Suprapubic skin (tissue), 4 donors: Measurements from ENCODE around the gene CRBN. TPM values are rescaled to one million over a fixed set of nuclear protein-coding genes. Genes with fewer than 3 reads are reported as not detected.

Source experiments
- DNase-seq, 2 donors: peaks; one replicate each; pipeline ENCODE4 v3.0.0-alpha.2; 2019; ENCODE audit warnings: low spot score in 2 of 2
- H3K27ac ChIP-seq: fragments of 200-600 bp; sonication (generic); one replicate; pipeline ENCODE4 v1.5.1; 2019
- H3K27me3 ChIP-seq: fragments of 200-600 bp; sonication (generic); one replicate; pipeline ENCODE4 v1.5.1; 2019
- H3K36me3 ChIP-seq: fragments of 200-600 bp; sonication (generic); one replicate; pipeline ENCODE4 v1.5.1; 2019
- H3K4me1 ChIP-seq: fragments of 200-600 bp; sonication (generic); one replicate; pipeline ENCODE4 v1.5.1; 2019
- H3K4me3 ChIP-seq: fragments of 200-600 bp; sonication (generic); one replicate; pipeline ENCODE4 v1.5.1; 2019; ENCODE audit warnings: mild to moderate bottlenecking
- H3K9me3 ChIP-seq: fragments of 200-600 bp; sonication (generic); one replicate; pipeline ENCODE4 v1.5.1; 2019
- EP300 ChIP-seq: sonication (generic); formaldehyde crosslinking; IDR thresholded peaks from one replicate; pipeline ENCODE4 v1.6.1; 2017; ENCODE audit warnings: antibody characterized with exemption
- POLR2A ChIP-seq, 2 donors: fragments of 450-650 bp; IDR thresholded peaks; one replicate each; pipeline ENCODE4 v1.6.1; 2017; ENCODE audit warnings: antibody characterized with exemption in 2 of 2, mild to moderate bottlenecking in 2 of 2, moderate library complexity in 2 of 2
- POLR2AphosphoS5 ChIP-seq, 3 donors: sonication (generic); formaldehyde crosslinking; IDR thresholded peaks; one replicate each; pipeline ENCODE4 v1.6.1; 2017; ENCODE audit warnings: antibody characterized with exemption in 3 of 3
- WGBS: methylation state at CpG from one replicate; pipeline ENCODE4 v1.1.5; 2018; 5-methylcytosine and 5-hydroxymethylcytosine counted together
- total RNA-seq, 4 donors: library from RNA; depleted of rRNA; stranded (reverse); fragments of >200 nt; gene quantifications; one replicate each; pipeline ENCODE4 v1.1.0, GENCODE V29; 2016
- TF ChIP-seq, protein P1 (sequence below), 2 donors: fragments of 200-600 bp in 1 of 2; fragments of 450-650 bp in 1 of 2; sonication (generic) in 1 of 2; IDR thresholded peaks; one replicate each; pipeline ENCODE4 v1.5.1; 2016 to 2019; ENCODE audit warnings: antibody characterized with exemption in 2 of 2, mild to moderate bottlenecking in 1 of 2, moderate library complexity in 1 of 2

CRBN gene
- total RNA-seq, 4 donors from 2014 or later, result 38.9 to 140 (median 78.1) TPM

DNA sequence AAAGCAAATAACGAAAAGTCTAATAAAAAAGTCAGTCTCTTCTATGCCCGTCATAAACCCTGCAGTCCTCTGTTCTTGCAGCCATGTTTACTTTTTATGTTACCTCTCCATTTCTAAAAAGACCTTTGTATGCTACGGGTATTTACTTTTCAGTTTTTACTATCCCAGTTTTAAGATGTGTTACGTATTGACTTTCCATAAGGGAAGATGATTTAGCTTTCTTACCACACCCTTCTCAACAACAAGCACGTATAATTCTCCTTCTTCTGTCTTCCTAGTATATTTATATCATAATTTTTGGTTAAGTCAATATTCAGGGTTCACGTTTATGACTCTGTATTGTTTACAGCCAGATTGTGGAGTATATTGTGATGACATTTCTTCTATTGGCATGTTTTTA lies 42.0 kb downstream of the CRBN start:
- no peak overlapping the region for H3K4me3 ChIP-seq
- H3K4me1 ChIP-seq, result no peaks in the 10 kb centered on the region
- 90% methylated on average over 6 of the region's 6 CpGs for WGBS
- no peak for DNase-seq
- peaks cover 42% of the 10 kb centered on the region for H3K36me3 ChIP-seq
- TF ChIP-seq, protein P1, sequence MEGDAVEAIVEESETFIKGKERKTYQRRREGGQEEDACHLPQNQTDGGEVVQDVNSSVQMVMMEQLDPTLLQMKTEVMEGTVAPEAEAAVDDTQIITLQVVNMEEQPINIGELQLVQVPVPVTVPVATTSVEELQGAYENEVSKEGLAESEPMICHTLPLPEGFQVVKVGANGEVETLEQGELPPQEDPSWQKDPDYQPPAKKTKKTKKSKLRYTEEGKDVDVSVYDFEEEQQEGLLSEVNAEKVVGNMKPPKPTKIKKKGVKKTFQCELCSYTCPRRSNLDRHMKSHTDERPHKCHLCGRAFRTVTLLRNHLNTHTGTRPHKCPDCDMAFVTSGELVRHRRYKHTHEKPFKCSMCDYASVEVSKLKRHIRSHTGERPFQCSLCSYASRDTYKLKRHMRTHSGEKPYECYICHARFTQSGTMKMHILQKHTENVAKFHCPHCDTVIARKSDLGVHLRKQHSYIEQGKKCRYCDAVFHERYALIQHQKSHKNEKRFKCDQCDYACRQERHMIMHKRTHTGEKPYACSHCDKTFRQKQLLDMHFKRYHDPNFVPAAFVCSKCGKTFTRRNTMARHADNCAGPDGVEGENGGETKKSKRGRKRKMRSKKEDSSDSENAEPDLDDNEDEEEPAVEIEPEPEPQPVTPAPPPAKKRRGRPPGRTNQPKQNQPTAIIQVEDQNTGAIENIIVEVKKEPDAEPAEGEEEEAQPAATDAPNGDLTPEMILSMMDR (IDR thresholded peaks at IDR 0.05), result no peak
- no peak for TF ChIP-seq EP300
- TF ChIP-seq POLR2A (IDR thresholded peaks at IDR 0.05), result no peak
- TF ChIP-seq POLR2AphosphoS5 (IDR thresholded peaks at IDR 0.05), result no peak
- no peak overlapping the region for H3K27ac ChIP-seq
- no peaks in the 10 kb centered on the region for H3K9me3 ChIP-seq
- no peaks in the 10 kb centered on the region for H3K27me3 ChIP-seq

DNA sequence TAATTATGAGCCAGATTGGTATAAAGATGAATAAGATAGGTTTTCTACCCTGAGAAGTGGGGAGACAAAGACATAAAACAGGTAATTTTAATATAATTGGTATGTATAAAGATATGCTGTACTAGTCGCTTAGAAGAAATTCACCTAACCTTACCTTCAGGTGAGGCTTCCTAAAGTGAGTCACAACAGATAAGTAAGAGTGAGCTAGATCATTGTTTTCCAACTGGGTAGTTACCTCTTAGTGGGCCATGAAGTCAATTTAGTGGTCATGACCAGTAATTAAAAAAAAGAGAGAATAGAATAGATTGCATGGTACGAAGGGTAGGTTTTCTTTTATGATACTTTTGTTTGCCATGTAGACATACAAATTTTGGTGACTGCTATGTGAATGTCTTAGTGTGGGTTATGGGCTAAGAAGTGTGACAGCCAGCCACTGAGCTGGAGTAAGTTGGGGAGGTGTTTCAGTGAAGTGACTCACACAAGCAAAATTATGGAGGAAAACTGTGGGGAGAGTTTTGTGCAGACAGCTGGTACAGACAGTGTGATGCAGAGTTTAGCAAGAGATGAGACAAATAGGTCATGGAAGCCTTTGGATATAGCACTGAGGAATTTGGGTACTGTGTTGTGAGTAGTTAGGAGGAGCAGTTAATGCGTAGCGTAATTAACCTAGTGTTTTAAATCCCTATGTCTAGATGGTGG lies 44.6 kb downstream of the CRBN start:
- H3K9me3 ChIP-seq, result no peaks in the 10 kb centered on the region
- 94% methylated on average over 4 of the region's 4 CpGs for WGBS
- no peaks in the 10 kb centered on the region for H3K27me3 ChIP-seq
- no peak for DNase-seq
- no peak overlapping the region for H3K27ac ChIP-seq
- H3K4me1 ChIP-seq, result no peaks in the 10 kb centered on the region
- TF ChIP-seq, protein P1 (IDR thresholded peaks at IDR 0.05), result no peak
- TF ChIP-seq POLR2A (IDR thresholded peaks at IDR 0.05) (no peak), EP300 (no peak), POLR2AphosphoS5 (IDR thresholded peaks at IDR 0.05) (no peak)
- H3K4me3 ChIP-seq, result no peak overlapping the region
- peaks cover 34% of the 10 kb centered on the region for H3K36me3 ChIP-seq

DNA sequence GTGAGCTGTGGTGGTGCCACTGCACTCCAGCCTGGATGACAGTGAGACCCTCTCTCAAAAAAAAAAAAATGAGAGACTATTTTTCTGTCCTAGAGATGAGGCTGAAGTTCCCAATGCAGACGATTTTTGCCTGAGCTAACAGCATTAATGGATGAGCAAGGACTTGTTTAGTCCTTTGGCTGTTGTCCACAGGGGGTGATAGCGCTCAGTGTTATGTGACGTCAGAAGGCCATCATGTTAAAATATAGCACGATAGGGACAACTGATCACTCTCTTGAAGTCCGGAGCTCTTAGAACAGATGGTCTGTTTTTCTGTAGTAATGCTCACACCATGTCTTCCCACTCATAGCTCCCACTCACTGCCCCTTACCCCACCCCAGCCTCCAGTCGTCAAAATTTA lies 46.0 kb downstream of the CRBN start:
- no peak for DNase-seq
- TF ChIP-seq EP300 (no peak), POLR2A (IDR thresholded peaks at IDR 0.05) (no peak), POLR2AphosphoS5 (IDR thresholded peaks at IDR 0.05) (no peak)
- TF ChIP-seq, protein P1 (IDR thresholded peaks at IDR 0.05), result no peak
- Histone ChIP-seq H3K36me3 (peaks cover 31% of the 10 kb centered on the region), H3K9me3 (no peaks in the 10 kb centered on the region), H3K4me1 (no peaks in the 10 kb centered on the region), H3K27me3 (no peaks in the 10 kb centered on the region), H3K27ac (no peak overlapping the region), H3K4me3 (no peak overlapping the region)
- 85% methylated on average over 6 of the region's 6 CpGs for WGBS

DNA sequence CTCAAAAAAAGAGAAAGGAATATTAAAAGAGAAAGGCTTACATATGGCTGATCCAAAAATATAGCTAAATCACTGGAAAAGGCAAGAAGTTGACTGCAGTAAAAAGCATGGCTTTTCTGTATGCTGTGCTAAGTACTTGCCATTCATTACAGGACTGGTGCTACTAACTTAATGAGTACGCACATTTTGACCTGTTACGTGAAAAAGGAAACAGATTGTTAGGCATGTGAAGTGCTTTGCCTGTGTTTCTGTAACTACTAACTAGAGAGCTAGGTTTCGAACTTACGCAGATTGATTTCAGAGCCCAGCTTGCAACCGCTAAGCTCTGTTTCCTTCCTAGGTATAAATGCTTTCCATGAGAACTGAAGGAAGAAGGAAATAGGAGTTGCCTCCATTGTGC lies 49.9 kb downstream of the CRBN start:
- H3K4me3 ChIP-seq, result no peak overlapping the region
- no peak for DNase-seq
- H3K36me3 ChIP-seq, result peaks cover 23% of the 10 kb centered on the region
- H3K27ac ChIP-seq, result no peak overlapping the region
- no peaks in the 10 kb centered on the region for H3K27me3 ChIP-seq
- 72% methylated on average over 5 of the region's 5 CpGs for WGBS
- TF ChIP-seq EP300 (no peak), POLR2A (IDR thresholded peaks at IDR 0.05) (no peak), POLR2AphosphoS5 (IDR thresholded peaks at IDR 0.05) (no peak)
- TF ChIP-seq, protein P1 (IDR thresholded peaks at IDR 0.05), result no peak
- peaks cover 17% of the 10 kb centered on the region for H3K4me1 ChIP-seq
- H3K9me3 ChIP-seq, result no peaks in the 10 kb centered on the region

DNA sequence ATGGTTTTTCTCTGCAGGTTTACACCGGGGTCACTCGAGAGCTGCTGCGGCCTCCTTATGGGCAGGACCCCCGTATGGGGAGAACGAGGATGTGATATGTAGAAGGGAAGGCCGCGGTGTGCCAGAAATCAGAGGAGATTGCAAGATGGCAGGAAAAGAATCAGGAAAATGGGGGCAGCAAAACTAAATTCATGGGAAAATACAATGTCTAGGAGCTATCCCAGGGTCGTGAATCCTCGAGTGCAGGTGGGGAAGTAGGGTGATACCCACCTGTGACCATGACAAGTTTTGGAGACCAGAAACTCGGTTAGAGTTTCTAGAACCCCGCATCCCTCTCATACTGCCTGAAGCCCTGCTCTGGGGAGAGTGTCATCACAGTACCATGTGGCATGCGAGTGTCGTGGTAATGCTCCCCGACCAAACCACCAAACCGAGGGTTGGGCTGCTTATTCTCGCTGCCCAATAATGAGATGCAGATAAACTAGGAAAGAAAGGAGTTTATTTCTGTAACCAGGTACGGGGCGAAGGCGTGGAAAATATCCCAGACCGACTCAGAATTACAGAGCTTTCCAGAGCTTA lies 52.0 kb downstream of the CRBN start:
- no peak for DNase-seq
- TF ChIP-seq POLR2AphosphoS5 (IDR thresholded peaks at IDR 0.05) (no peak), EP300 (no peak), POLR2A (IDR thresholded peaks at IDR 0.05) (no peak)
- TF ChIP-seq, protein P1 (IDR thresholded peaks at IDR 0.05), result no peak
- Histone ChIP-seq H3K27me3 (no peaks in the 10 kb centered on the region), H3K9me3 (no peaks in the 10 kb centered on the region), H3K4me1 (peaks cover 17% of the 10 kb centered on the region), H3K27ac (peak overlapping the region; percentile 95), H3K36me3 (peaks cover 23% of the 10 kb centered on the region), H3K4me3 (peak overlapping the region; percentile 97)
- WGBS, result 28% methylated on average over 20 of the region's 20 CpGs
